MM.1S (cell line): ENCODE data around the gene LMX1B.

Experiments used
- DNase-seq: peaks from one replicate; pipeline ENCODE4 v3.0.0-alpha.2; 2015
- H2AFZ ChIP-seq: fragments of 300-600 bp; sonication (generic); 2 replicates; pipeline ENCODE4 v1.6.0; 2016; ENCODE audit warnings: antibody characterized with exemption, low read length
- H3F3A ChIP-seq: fragments of 300-600 bp; sonication (generic); 2 replicates; pipeline ENCODE4 v1.6.1; 2016; ENCODE audit warnings: mild to moderate bottlenecking, antibody characterized with exemption, low read length, moderate library complexity, mixed read lengths; ENCODE audit not compliant: insufficient read depth
- H3K27ac ChIP-seq: fragments of 300-600 bp; sonication (generic); 2 replicates; pipeline ENCODE4 v1.5.1; 2016; ENCODE audit warnings: mild to moderate bottlenecking, low read length
- H3K27me3 ChIP-seq: fragments of 300-600 bp; sonication (generic); replicated peaks from 2 replicates; pipeline ENCODE4 v1.6.0; 2016; ENCODE audit warnings: low read length; ENCODE audit not compliant: insufficient read depth
- H3K36me3 ChIP-seq: fragments of 300-600 bp; sonication (generic); replicated peaks from 2 replicates; pipeline ENCODE4 v1.6.1; 2016; ENCODE audit warnings: mild to moderate bottlenecking, low read length, mixed read lengths; ENCODE audit not compliant: insufficient read depth
- H3K4me1 ChIP-seq: fragments of 300-600 bp; sonication (generic); 2 replicates; pipeline ENCODE4 v1.6.1; 2016; ENCODE audit warnings: low read length, mixed read lengths
- H3K4me2 ChIP-seq: fragments of 300-600 bp; sonication (generic); 2 replicates; pipeline ENCODE4 v1.6.0; 2016; ENCODE audit warnings: low read depth, low read length
- H3K4me3 ChIP-seq: fragments of 300-600 bp; sonication (generic); 2 replicates; pipeline ENCODE4 v1.5.1; 2016; ENCODE audit warnings: low read length, mixed read lengths
- H3K79me2 ChIP-seq: fragments of 300-600 bp; sonication (generic); 2 replicates; pipeline ENCODE4 v1.6.1; 2016; ENCODE audit warnings: mixed run types, low read length, mixed read lengths
- H3K9ac ChIP-seq: fragments of 300-600 bp; sonication (generic); 2 replicates; pipeline ENCODE4 v1.6.1; 2016; ENCODE audit warnings: low read length, mixed read lengths
- H3K9me2 ChIP-seq: fragments of 300-600 bp; sonication (generic); replicated peaks from 2 replicates; pipeline ENCODE4 v1.6.1; 2016; ENCODE audit warnings: mild to moderate bottlenecking, low read length, mixed read lengths; ENCODE audit not compliant: insufficient read depth
- H3K9me3 ChIP-seq: fragments of 300-600 bp; sonication (generic); replicated peaks from 2 replicates; pipeline ENCODE4 v1.6.1; 2016; ENCODE audit warnings: mild to moderate bottlenecking, low read length, mixed read lengths; ENCODE audit not compliant: insufficient read depth
- H4K20me1 ChIP-seq: fragments of 300-600 bp; sonication (generic); 2 replicates; pipeline ENCODE4 v1.6.1; 2016; ENCODE audit warnings: mild to moderate bottlenecking, low read length, moderate library complexity, mixed read lengths; ENCODE audit not compliant: insufficient read depth
- EZH2 ChIP-seq: fragments of 300-600 bp; sonication (generic); optimal IDR thresholded peaks from 2 replicates; pipeline ENCODE3; 2017; ENCODE audit warnings: low read depth, mild to moderate bottlenecking, antibody characterized with exemption, low read length, mixed read lengths
- EZH2phosphoT487 ChIP-seq: fragments of 300-600 bp; sonication (generic); IDR thresholded peaks from 2 replicates; pipeline ENCODE4 v1.6.1; 2018; ENCODE audit warnings: antibody characterized with exemption, low read length
- TF ChIP-seq, protein P1 (sequence below): fragments of 300-600 bp; sonication (generic); IDR thresholded peaks from 2 replicates; pipeline ENCODE4 v1.5.1; 2016; ENCODE audit warnings: antibody characterized with exemption, low read length, mixed read lengths

The LMX1B gene

DNA sequence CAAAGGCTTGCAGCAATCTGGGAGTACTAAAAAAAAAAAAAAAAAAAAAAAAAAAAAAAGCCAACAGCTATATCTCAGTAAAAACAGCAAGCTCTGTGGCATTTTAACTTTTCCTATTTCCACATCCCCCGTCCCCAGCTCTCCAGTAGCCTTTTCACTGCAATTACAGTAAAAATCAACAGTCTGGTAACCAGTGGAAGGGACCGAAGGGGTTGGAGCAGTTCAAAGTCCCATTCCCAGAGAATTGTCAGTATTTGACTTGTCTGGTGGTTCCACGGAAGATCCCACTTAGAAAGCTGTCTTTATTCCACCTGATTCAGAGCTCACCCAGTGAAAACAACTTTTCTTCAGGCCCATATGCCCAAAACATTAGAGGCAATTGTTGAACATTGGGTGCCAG is 119.3 kb downstream of the LMX1B start:
- no peaks in the 10 kb centered on the region for H3K9me3 ChIP-seq
- no peak for DNase-seq
- no peaks in the 10 kb centered on the region for H3K9me2 ChIP-seq
- peaks cover 5% of the 10 kb centered on the region; the same call in 1 of the 2 replicates for H3K27me3 ChIP-seq
- H3K4me2 ChIP-seq: no peak overlapping the region
- H2AFZ ChIP-seq: no peak overlapping the region
- H3K4me1 ChIP-seq: no peaks in the 10 kb centered on the region
- H3K4me3 ChIP-seq: no peak overlapping the region
- TF ChIP-seq EZH2phosphoT487: no peak
- TF ChIP-seq, protein P1, sequence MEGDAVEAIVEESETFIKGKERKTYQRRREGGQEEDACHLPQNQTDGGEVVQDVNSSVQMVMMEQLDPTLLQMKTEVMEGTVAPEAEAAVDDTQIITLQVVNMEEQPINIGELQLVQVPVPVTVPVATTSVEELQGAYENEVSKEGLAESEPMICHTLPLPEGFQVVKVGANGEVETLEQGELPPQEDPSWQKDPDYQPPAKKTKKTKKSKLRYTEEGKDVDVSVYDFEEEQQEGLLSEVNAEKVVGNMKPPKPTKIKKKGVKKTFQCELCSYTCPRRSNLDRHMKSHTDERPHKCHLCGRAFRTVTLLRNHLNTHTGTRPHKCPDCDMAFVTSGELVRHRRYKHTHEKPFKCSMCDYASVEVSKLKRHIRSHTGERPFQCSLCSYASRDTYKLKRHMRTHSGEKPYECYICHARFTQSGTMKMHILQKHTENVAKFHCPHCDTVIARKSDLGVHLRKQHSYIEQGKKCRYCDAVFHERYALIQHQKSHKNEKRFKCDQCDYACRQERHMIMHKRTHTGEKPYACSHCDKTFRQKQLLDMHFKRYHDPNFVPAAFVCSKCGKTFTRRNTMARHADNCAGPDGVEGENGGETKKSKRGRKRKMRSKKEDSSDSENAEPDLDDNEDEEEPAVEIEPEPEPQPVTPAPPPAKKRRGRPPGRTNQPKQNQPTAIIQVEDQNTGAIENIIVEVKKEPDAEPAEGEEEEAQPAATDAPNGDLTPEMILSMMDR: no peak
- no peak for TF ChIP-seq EZH2
- H3F3A ChIP-seq: no peaks in the 10 kb centered on the region
- H3K9ac ChIP-seq: no peak overlapping the region
- no peak overlapping the region for H3K27ac ChIP-seq
- no peaks in the 10 kb centered on the region for H3K36me3 ChIP-seq
- no peaks in the 10 kb centered on the region for H3K79me2 ChIP-seq
- no peaks in the 10 kb centered on the region for H4K20me1 ChIP-seq

DNA sequence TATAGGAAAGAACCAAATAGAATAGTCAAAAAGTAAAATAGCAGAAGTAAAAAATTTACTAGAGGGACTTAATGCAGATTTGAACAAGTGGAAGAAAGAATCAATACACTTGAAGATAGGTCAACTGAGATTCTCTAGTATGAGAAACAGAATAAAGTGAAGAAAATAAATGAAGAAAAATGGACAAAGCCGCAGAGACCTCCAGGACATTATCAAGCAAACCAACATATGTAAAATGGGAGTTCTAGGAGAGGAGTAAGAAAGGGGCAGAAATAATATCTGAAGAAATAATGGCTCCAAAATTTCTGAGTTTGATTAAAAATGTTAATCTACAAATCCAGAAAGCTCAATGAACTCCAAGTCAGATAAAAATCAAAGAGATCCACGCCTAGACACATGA is 121.1 kb downstream of the LMX1B start:
- TF ChIP-seq EZH2phosphoT487: no peak
- no peak for TF ChIP-seq EZH2
- TF ChIP-seq, protein P1: no peak
- H3K4me2 ChIP-seq: no peak overlapping the region
- no peaks in the 10 kb centered on the region for H3K79me2 ChIP-seq
- H3K9me3 ChIP-seq: no peaks in the 10 kb centered on the region
- no peak overlapping the region for H3K4me3 ChIP-seq
- peaks cover 5% of the 10 kb centered on the region; the same call in 1 of the 2 replicates for H3K27me3 ChIP-seq
- no peak overlapping the region for H2AFZ ChIP-seq
- H3K36me3 ChIP-seq: no peaks in the 10 kb centered on the region
- no peak overlapping the region for H3K27ac ChIP-seq
- DNase-seq: no peak
- no peaks in the 10 kb centered on the region for H3F3A ChIP-seq
- no peaks in the 10 kb centered on the region for H4K20me1 ChIP-seq
- no peaks in the 10 kb centered on the region for H3K4me1 ChIP-seq
- H3K9me2 ChIP-seq: no peaks in the 10 kb centered on the region
- no peak overlapping the region for H3K9ac ChIP-seq

DNA sequence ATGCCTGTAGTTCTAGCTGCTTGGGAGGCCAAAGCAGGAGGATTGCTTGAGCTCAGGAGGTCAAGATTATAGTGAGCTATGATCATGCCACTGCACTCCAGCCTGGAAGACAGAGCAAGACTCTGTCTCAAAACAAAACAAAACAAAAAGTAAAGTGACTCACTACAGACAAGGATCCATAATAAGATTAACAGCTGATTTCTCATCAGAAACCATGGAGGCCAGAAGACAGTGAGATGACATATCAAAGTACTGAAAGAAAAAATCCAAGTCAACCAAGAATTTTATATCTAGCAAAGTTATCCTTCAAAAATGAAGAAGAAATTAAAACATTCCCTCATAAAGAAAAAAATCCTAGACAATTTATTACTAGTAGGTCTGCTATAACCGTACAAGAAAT is 121.8 kb downstream of the LMX1B start:
- Histone ChIP-seq H3K27me3 (peaks cover 5% of the 10 kb centered on the region; the same call in 1 of the 2 replicates), H3K27ac (no peak overlapping the region), H3K36me3 (no peaks in the 10 kb centered on the region), H3K4me2 (no peak overlapping the region), H3K4me1 (no peaks in the 10 kb centered on the region), H3K9me3 (no peaks in the 10 kb centered on the region), H3K9ac (no peak overlapping the region), H3K4me3 (no peak overlapping the region), H3K79me2 (no peaks in the 10 kb centered on the region), H2AFZ (no peak overlapping the region), H3K9me2 (no peaks in the 10 kb centered on the region), H3F3A (no peaks in the 10 kb centered on the region), H4K20me1 (no peaks in the 10 kb centered on the region)
- TF ChIP-seq EZH2phosphoT487: no peak
- TF ChIP-seq, protein P1: no peak
- no peak for TF ChIP-seq EZH2
- DNase-seq: no peak
